ENCODE measurements around the gene FAM13A. TPM values are rescaled to one million over a fixed set of nuclear protein-coding genes. Genes with fewer than 3 reads are reported as not detected.
A peak's percentile ranks its signal among the peaks of the same experiment; 100 is the strongest.

Gene FAM13A
- total RNA-seq, 2 experiments from 2014 or later: 2.4 to 3.2 TPM

GRCh38 chr4:88720451-88721428, 336.2 kb downstream of the FAM13A start:
- H3K4me1 Mint-ChIP-seq: no peaks in the 10 kb centered on the region
- H3K4me3 Mint-ChIP-seq: no peak overlapping the region
- peaks cover 28% of the 10 kb centered on the region for H3K36me3 Mint-ChIP-seq
- H3K27ac Mint-ChIP-seq: no peak overlapping the region
- H3K27me3 Mint-ChIP-seq: no peaks in the 10 kb centered on the region
- no peak for DNase-seq
- H3K9me3 Mint-ChIP-seq: peaks cover 16% of the 10 kb centered on the region

- Mint-ChIP-seq H3K36me3 (peaks cover 41% of the 10 kb centered on the region), H3K27ac (no peak overlapping the region), H3K4me1 (no peaks in the 10 kb centered on the region), H3K27me3 (no peaks in the 10 kb centered on the region), H3K9me3 (peaks cover 26% of the 10 kb centered on the region), H3K4me3 (no peak overlapping the region)
- DNase-seq: no peak
Measured at GRCh38 chr4:88719381-88719780, 337.6 kb downstream of the FAM13A start.

- Mint-ChIP-seq H3K27ac (no peak overlapping the region), H3K9me3 (peaks cover 26% of the 10 kb centered on the region), H3K4me1 (peaks cover 2% of the 10 kb centered on the region), H3K4me3 (no peak overlapping the region), H3K36me3 (peaks cover 50% of the 10 kb centered on the region), H3K27me3 (no peaks in the 10 kb centered on the region)
- DNase-seq: no peak
Measured at GRCh38 chr4:88718098-88718497, 338.9 kb downstream of the FAM13A start.

- Mint-ChIP-seq H3K27me3 (no peaks in the 10 kb centered on the region), H3K27ac (no peak overlapping the region), H3K4me3 (no peak overlapping the region), H3K36me3 (peaks cover 82% of the 10 kb centered on the region), H3K9me3 (peaks cover 30% of the 10 kb centered on the region), H3K4me1 (peaks cover 2% of the 10 kb centered on the region)
- DNase-seq: no peak
Measured at GRCh38 chr4:88713782-88714181, 343.2 kb downstream of the FAM13A start.

- no peak for DNase-seq
- H3K27ac Mint-ChIP-seq: no peak overlapping the region
- H3K36me3 Mint-ChIP-seq: peaks cover 57% of the 10 kb centered on the region
- H3K4me1 Mint-ChIP-seq: peaks cover 2% of the 10 kb centered on the region
- H3K27me3 Mint-ChIP-seq: no peaks in the 10 kb centered on the region
- peaks cover 8% of the 10 kb centered on the region for H3K9me3 Mint-ChIP-seq
- H3K4me3 Mint-ChIP-seq: no peak overlapping the region
Measured at GRCh38 chr4:88709989-88710388, 347.0 kb downstream of the FAM13A start.

- Mint-ChIP-seq H3K4me3 (no peak overlapping the region), H3K36me3 (peaks cover 37% of the 10 kb centered on the region), H3K4me1 (no peaks in the 10 kb centered on the region), H3K9me3 (no peaks in the 10 kb centered on the region), H3K27me3 (no peaks in the 10 kb centered on the region), H3K27ac (no peak overlapping the region)
- DNase-seq: no peak
Measured at GRCh38 chr4:88706574-88706973, 350.4 kb downstream of the FAM13A start.

- peaks cover 34% of the 10 kb centered on the region for H3K36me3 Mint-ChIP-seq
- H3K4me3 Mint-ChIP-seq: no peak overlapping the region
- H3K27ac Mint-ChIP-seq: no peak overlapping the region
- no peaks in the 10 kb centered on the region for H3K9me3 Mint-ChIP-seq
- DNase-seq: no peak
- no peaks in the 10 kb centered on the region for H3K4me1 Mint-ChIP-seq
- H3K27me3 Mint-ChIP-seq: no peaks in the 10 kb centered on the region
Measured at GRCh38 chr4:88705805-88706492, 351.0 kb downstream of the FAM13A start.

- no peak overlapping the region for H3K4me3 Mint-ChIP-seq
- H3K9me3 Mint-ChIP-seq: no peaks in the 10 kb centered on the region
- no peak for DNase-seq
- H3K27me3 Mint-ChIP-seq: no peaks in the 10 kb centered on the region
- H3K4me1 Mint-ChIP-seq: no peaks in the 10 kb centered on the region
- H3K27ac Mint-ChIP-seq: no peak overlapping the region
- peaks cover 26% of the 10 kb centered on the region for H3K36me3 Mint-ChIP-seq
Measured at GRCh38 chr4:88705223-88705622, 351.8 kb downstream of the FAM13A start.

GRCh38 chr4:88702782-88703181, 354.2 kb downstream of the FAM13A start:
- Mint-ChIP-seq H3K27me3 (no peaks in the 10 kb centered on the region), H3K4me3 (no peak overlapping the region), H3K9me3 (no peaks in the 10 kb centered on the region), H3K36me3 (peaks cover 18% of the 10 kb centered on the region), H3K27ac (no peak overlapping the region), H3K4me1 (peaks cover 3% of the 10 kb centered on the region)
- DNase-seq: no peak

- H3K27ac Mint-ChIP-seq: no peak overlapping the region
- no peaks in the 10 kb centered on the region for H3K27me3 Mint-ChIP-seq
- no peaks in the 10 kb centered on the region for H3K9me3 Mint-ChIP-seq
- peaks cover 19% of the 10 kb centered on the region for H3K36me3 Mint-ChIP-seq
- no peak for DNase-seq
- H3K4me1 Mint-ChIP-seq: peaks cover 10% of the 10 kb centered on the region
- peak overlapping the region; percentile 85 for H3K4me3 Mint-ChIP-seq
Measured at GRCh38 chr4:88698519-88698918, 358.5 kb downstream of the FAM13A start.

GRCh38 chr4:88697588-88698329, 359.2 kb downstream of the FAM13A start, which contains the start of gene NAP1L5:
TSS of gene NAP1L5 (minus strand) at chr4:88697829. CDS start at chr4:88697754, 75 bp downstream.
- peaks cover 10% of the 10 kb centered on the region for H3K4me1 Mint-ChIP-seq
- H3K36me3 Mint-ChIP-seq: peaks cover 19% of the 10 kb centered on the region
- H3K4me3 Mint-ChIP-seq: peak within 1 kb of the TSS; percentile 85
- H3K27me3 Mint-ChIP-seq: no peaks in the 10 kb centered on the region
- peak; percentile 71 for DNase-seq
- H3K27ac Mint-ChIP-seq: peak within 1 kb of the TSS; percentile 84
- H3K9me3 Mint-ChIP-seq: no peaks in the 10 kb centered on the region

- no peaks in the 10 kb centered on the region for H3K9me3 Mint-ChIP-seq
Measured at GRCh38 chr4:88697141-88697540, 359.8 kb downstream of the FAM13A start.

GRCh38 chr4:88696630-88697029, 360.4 kb downstream of the FAM13A start:
- Mint-ChIP-seq H3K27ac (peak overlapping the region; percentile 84), H3K4me1 (peaks cover 10% of the 10 kb centered on the region), H3K36me3 (peaks cover 19% of the 10 kb centered on the region), H3K27me3 (no peaks in the 10 kb centered on the region), H3K4me3 (peak overlapping the region; percentile 85), H3K9me3 (no peaks in the 10 kb centered on the region)
- DNase-seq: no peak

More at GRCh38 chr4:88697141-88697540, 359.8 kb downstream of the FAM13A start:
- peak overlapping the region; percentile 85 for H3K4me3 Mint-ChIP-seq
- peak; percentile 5 for DNase-seq
- H3K4me1 Mint-ChIP-seq: peaks cover 10% of the 10 kb centered on the region
- peaks cover 19% of the 10 kb centered on the region for H3K36me3 Mint-ChIP-seq
- no peaks in the 10 kb centered on the region for H3K27me3 Mint-ChIP-seq
- peak overlapping the region; percentile 84 for H3K27ac Mint-ChIP-seq

- Mint-ChIP-seq H3K9me3 (no peaks in the 10 kb centered on the region), H3K27me3 (no peaks in the 10 kb centered on the region), H3K27ac (no peak overlapping the region), H3K4me3 (no peak overlapping the region), H3K36me3 (peaks cover 25% of the 10 kb centered on the region), H3K4me1 (peaks cover 10% of the 10 kb centered on the region)
- DNase-seq: no peak
Measured at GRCh38 chr4:88693792-88694191, 363.2 kb downstream of the FAM13A start.

- H3K9me3 Mint-ChIP-seq: no peaks in the 10 kb centered on the region
- peaks cover 3% of the 10 kb centered on the region for H3K4me1 Mint-ChIP-seq
- no peak for DNase-seq
- peaks cover 13% of the 10 kb centered on the region for H3K36me3 Mint-ChIP-seq
- no peak overlapping the region for H3K27ac Mint-ChIP-seq
- H3K4me3 Mint-ChIP-seq: no peak overlapping the region
- no peaks in the 10 kb centered on the region for H3K27me3 Mint-ChIP-seq
Measured at GRCh38 chr4:88690355-88690754, 366.6 kb downstream of the FAM13A start.

Data from activated naive CD8-positive, alpha-beta T cell treated with anti-CD3 and anti-CD28 coated beads for 36 hours (primary cell).